ENCODE results near the gene CEMP1. TPM values are rescaled to one million over a fixed set of nuclear protein-coding genes. Genes with fewer than 3 reads are reported as not detected.
"Not testable (repeated sequence)": the region's sequence is repeated elsewhere in the genome, so short reads cannot be mapped to it uniquely, and the experiment has no call there.

The CEMP1 gene
- total and polyA plus RNA-seq, 10 of the 15 experiments (the other 5 are each of a cell fraction or from before 2014, with no cell fraction given) = 0.05 to 8.2 (median 1.5) TPM; not detected in 5

DNA sequence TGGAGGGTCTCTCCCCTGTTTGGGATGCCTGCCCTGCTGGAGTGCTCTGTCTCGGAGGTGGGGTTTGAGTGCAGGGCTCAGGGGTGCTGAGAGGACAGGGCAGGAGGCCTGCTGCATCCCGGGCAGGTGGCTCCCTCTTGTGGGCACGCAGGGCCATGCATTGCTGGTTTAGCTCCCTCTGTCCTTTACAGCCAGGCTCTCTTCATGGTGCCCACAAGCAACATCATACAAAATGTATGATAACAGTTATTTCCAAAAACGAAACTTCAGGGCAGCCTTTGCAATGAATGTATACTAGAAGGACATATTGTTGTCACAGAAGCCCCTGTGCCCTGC, 29.6 kb upstream of the CEMP1 start:
- DNase-seq (ENCODE audit: low read depth, low spot score); H2AFZ ChIP-seq (ENCODE audit: control insufficient read depth, low read depth, low read length); H3K36me3 ChIP-seq (ENCODE audit: control insufficient read depth in 2 of 2, insufficient read depth in 2 of 2, low read length in 1 of 2); H3K79me2 ChIP-seq (ENCODE audit: control insufficient read depth, insufficient read depth, low read length); in situ Hi-C loops (cut with MboI); SMC1A ChIA-PET (ENCODE audit: uncharacterized antibody, unreplicated experiment); H3K27me3 ChIP-seq (replicated peaks in 1 of 2; ENCODE audit: control insufficient read depth in 2 of 2, insufficient read depth in 2 of 2, low read length in 1 of 2); H3K4me3 ChIP-seq; H3K9ac ChIP-seq (ENCODE audit: control insufficient read depth, insufficient read depth, low read length); H4K20me1 ChIP-seq (ENCODE audit: control insufficient read depth, insufficient read depth); BruUV-seq (replicated peaks); H3K9me3 ChIP-seq (replicated peaks; ENCODE audit: control insufficient read depth, insufficient read depth, low read length); H3K4me1 ChIP-seq (ENCODE audit: control insufficient read depth, insufficient read depth, low read length); CTCF ChIA-PET; RAD21 ChIA-PET (ENCODE audit: unreplicated experiment); intact Hi-C loops (cut with micrococcal nuclease; ENCODE audit: unreplicated experiment); H3K27ac ChIP-seq (ENCODE audit: control insufficient read depth, insufficient read depth); H3K4me2 ChIP-seq (ENCODE audit: control insufficient read depth, insufficient read depth); POLR2A ChIA-PET: not testable (repeated sequence)
- peak; percentile 74 for FAIRE-seq
- peak; percentile 98 for ATAC-seq
- peak; percentile 5 to 36 (median 10); a peak in 1 of 6 replicates for TF ChIP-seq CTCF (IDR thresholded peaks at IDR 0.05 in 2 of 3, conservative IDR thresholded peaks at IDR 0.05 in 1 of 3; ENCODE audit: control insufficient read depth in 2 of 3, extremely low read depth in 1 of 3, insufficient read depth in 1 of 3, low read depth in 3 of 3, low read length in 3 of 3)
- WGBS (ENCODE audit: insufficient coverage, insufficient replicate concordance, low lambda C conversion rate, missing lambda C conversion rate) = 0% methylated on average over 2 of the region's 4 CpGs

GRCh38 chr16:2560131-2560797, 29.1 kb upstream of the CEMP1 start:
- H3K4me1 ChIP-seq (ENCODE audit: control insufficient read depth, insufficient read depth, low read length); H4K20me1 ChIP-seq (ENCODE audit: control insufficient read depth, insufficient read depth); BruUV-seq (replicated peaks); H3K27ac ChIP-seq (ENCODE audit: control insufficient read depth, insufficient read depth); RAD21 ChIA-PET (ENCODE audit: unreplicated experiment); H3K9me3 ChIP-seq (replicated peaks; ENCODE audit: control insufficient read depth, insufficient read depth, low read length); H2AFZ ChIP-seq (ENCODE audit: control insufficient read depth, low read depth, low read length); CTCF ChIA-PET; H3K79me2 ChIP-seq (ENCODE audit: control insufficient read depth, insufficient read depth, low read length); in situ Hi-C loops (cut with MboI); POLR2A ChIA-PET; H3K27me3 ChIP-seq (replicated peaks in 1 of 2; ENCODE audit: control insufficient read depth in 2 of 2, insufficient read depth in 2 of 2, low read length in 1 of 2); DNase-seq (ENCODE audit: low read depth, low spot score); intact Hi-C loops (cut with micrococcal nuclease; ENCODE audit: unreplicated experiment); H3K4me3 ChIP-seq; H3K9ac ChIP-seq (ENCODE audit: control insufficient read depth, insufficient read depth, low read length); H3K36me3 ChIP-seq (ENCODE audit: control insufficient read depth in 2 of 2, insufficient read depth in 2 of 2, low read length in 1 of 2); H3K4me2 ChIP-seq (ENCODE audit: control insufficient read depth, insufficient read depth); SMC1A ChIA-PET (ENCODE audit: uncharacterized antibody, unreplicated experiment): not testable (repeated sequence)
- ATAC-seq = peak; percentile 86
- 2% methylated on average over 6 of the region's 17 CpGs for WGBS (ENCODE audit: insufficient coverage, insufficient replicate concordance, low lambda C conversion rate, missing lambda C conversion rate)
- peak; percentile 97 for FAIRE-seq
- TF ChIP-seq BHLHE40 (IDR thresholded peaks at IDR 0.05; ENCODE audit: borderline replicate concordance in 1 of 2, low read depth in 2 of 2, low read length in 1 of 2) (peak in 1 of 2 experiments; percentile 80; a peak in 2 of 4 replicates), SPI1 (IDR thresholded peaks at IDR 0.05; ENCODE audit: borderline replicate concordance, insufficient read depth, low read depth, low read length) (peak; percentile 70)

DNA sequence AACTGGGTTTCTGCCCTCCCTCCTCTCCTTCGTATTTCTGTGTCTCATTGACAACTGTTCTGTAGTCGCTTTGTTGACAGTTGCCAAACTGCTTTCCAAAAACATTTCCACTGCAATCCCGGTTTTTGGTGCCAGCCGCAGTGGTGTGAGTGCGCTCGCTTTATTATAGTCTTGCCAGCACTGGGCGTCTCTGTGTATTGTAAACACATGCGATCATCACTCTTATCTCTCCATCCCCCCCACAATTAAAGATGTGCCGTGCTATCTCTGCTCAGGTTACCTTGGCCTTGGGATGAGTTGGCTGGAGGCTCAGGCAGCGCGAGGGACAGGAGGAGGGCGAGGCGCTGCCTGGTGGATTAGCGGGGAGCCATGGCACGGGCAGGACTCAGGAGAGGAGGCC, 25.9 kb upstream of the CEMP1 start:
- H3K27ac ChIP-seq (ENCODE audit: control insufficient read depth, insufficient read depth); H3K36me3 ChIP-seq (ENCODE audit: control insufficient read depth in 2 of 2, insufficient read depth in 2 of 2, low read length in 1 of 2); H4K20me1 ChIP-seq (ENCODE audit: control insufficient read depth, insufficient read depth); RAD21 ChIA-PET (ENCODE audit: unreplicated experiment); H2AFZ ChIP-seq (ENCODE audit: control insufficient read depth, low read depth, low read length); H3K4me2 ChIP-seq (ENCODE audit: control insufficient read depth, insufficient read depth); BruUV-seq (replicated peaks); H3K9me3 ChIP-seq (replicated peaks; ENCODE audit: control insufficient read depth, insufficient read depth, low read length); H3K4me1 ChIP-seq (ENCODE audit: control insufficient read depth, insufficient read depth, low read length); H3K4me3 ChIP-seq; CTCF ChIA-PET; intact Hi-C loops (cut with micrococcal nuclease; ENCODE audit: unreplicated experiment); SMC1A ChIA-PET (ENCODE audit: uncharacterized antibody, unreplicated experiment); ATAC-seq; H3K9ac ChIP-seq (ENCODE audit: control insufficient read depth, insufficient read depth, low read length); in situ Hi-C loops (cut with MboI); H3K27me3 ChIP-seq (replicated peaks in 1 of 2; ENCODE audit: control insufficient read depth in 2 of 2, insufficient read depth in 2 of 2, low read length in 1 of 2); H3K79me2 ChIP-seq (ENCODE audit: control insufficient read depth, insufficient read depth, low read length); POLR2A ChIA-PET; FAIRE-seq; DNase-seq (ENCODE audit: low read depth, low spot score): not testable (repeated sequence)
- whole genome bisulfite sequencing (ENCODE audit: insufficient coverage, insufficient replicate concordance, low lambda C conversion rate, missing lambda C conversion rate) = 97% methylated on average over 6 of the region's 15 CpGs
